HG03575 (cell line): ENCODE results near the gene RAP2C.
"Not testable (repeated sequence)": the region's sequence is repeated elsewhere in the genome, so short reads cannot be mapped to it uniquely, and the experiment has no call there.

Experiments
- ATAC-seq: cut with Tn5 transposase; IDR thresholded peaks from one replicate; pipeline ENCODE4 v1.9.1; 2021; ENCODE audit not compliant: unreplicated experiment, insufficient number of reproducible peaks, low FRiP score; ENCODE audit errors: extremely low read depth

Gene RAP2C

DNA sequence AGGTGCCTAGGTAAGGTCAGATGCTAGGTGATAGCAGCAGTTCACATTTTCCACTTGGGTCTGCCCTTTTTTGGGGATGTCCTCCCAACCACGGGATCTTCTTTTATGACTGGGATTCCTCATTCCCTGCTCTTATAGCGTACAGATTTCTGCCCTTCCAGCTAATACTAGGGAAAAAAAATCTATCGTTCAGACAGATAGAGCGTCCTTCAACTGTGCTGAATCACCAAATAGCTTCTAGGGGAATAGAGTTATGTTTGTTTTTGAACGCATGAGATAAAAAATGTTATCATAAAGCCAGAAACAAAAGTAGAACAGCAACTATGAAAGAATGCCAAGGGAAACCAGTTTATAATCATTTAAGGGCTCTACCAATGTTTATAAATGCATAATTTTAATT is 13.0 kb downstream of the RAP2C start:
- no peak for ATAC-seq

DNA sequence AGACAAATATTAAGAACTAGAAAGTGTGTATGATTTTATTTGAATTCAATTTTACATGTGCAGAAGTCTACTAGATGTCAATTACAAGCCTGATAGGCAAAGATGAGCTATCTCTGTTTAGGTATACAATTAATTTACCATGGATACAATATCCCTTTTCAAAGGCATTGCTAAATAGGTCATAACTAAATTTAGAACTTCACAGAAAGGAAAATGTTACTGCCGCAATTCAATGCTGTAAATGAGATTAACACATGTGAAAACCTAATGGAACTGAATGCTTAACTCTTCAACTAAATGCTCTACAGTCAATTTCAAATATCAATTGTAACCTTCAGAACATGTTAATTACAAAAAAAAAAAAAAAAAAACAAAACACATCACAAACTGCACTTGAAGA is 14.6 kb downstream of the RAP2C start:
- ATAC-seq = no peak

DNA sequence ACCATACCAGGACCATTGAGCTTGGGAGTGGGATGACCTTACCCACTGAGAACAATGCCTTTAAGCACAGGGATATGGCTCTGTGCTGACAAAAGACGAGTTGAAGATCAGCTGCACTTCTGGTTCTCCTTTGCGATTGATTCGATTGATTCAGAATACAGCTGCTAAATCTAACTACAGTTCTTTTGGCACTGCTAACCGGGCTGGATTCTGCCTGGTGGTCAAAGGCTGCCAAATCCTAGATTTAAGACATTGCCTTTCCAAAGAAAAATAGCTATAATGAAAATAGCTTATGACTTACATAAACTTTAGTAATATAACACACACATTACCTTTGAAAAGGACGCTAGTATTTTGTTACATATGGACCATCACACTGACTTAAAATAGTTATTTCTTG is 18.3 kb downstream of the RAP2C start:
- no peak for ATAC-seq

DNA sequence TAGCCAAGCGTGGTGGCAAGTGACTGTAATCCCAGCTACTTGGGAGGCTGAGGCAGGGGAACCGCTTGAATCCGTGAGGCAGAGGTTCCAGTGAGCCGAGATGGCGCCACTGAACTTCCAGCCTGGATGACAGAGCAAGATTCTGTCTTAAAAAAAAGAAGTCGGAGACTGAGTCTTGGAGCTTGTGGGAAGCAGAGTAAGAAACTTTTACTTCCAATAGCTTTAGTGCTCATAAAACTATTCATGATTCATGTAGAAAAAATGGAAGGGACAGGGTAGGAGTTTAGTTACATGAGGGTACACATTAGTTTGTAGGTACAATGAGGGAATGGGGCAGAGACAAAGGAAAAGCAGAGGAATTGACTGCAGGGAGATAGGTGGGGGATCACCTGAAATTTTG is 19.3 kb downstream of the RAP2C start:
- ATAC-seq = no peak

DNA sequence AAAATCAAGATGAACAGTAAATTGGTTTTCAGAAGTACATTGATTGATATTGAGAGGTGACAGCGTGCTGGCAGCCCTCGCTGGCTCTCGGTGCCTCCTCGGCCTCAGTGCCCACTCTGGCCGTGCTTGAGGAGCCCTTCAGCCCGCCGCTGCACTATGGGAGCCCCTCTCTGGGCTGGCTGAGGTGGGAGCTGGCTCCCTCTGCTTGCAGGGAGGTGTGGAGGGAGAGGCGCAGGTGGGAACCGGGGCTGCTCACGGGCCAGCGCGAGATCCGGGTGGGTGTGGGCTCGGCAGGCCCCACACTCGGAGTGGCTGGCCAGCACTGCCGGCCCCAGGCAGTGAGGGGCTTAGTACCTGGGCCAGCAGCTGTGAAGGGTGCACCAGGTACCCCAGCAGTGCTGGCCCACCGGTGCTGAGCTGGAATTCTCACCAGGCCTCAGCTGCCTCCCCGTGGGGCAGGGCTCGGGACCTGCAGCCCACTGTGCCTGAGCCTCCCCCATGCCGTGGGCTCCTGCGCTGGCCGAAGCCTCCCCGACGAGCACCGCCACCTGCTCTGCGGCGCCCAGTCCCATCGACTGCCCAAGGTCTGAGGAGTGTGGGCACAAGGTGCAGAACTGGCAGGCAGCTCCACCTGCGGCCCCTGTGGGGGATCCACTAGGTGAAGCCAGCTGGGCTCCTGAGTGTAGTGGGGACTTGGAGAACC is 25.2 kb downstream of the RAP2C start:
- ATAC-seq = no peak

DNA sequence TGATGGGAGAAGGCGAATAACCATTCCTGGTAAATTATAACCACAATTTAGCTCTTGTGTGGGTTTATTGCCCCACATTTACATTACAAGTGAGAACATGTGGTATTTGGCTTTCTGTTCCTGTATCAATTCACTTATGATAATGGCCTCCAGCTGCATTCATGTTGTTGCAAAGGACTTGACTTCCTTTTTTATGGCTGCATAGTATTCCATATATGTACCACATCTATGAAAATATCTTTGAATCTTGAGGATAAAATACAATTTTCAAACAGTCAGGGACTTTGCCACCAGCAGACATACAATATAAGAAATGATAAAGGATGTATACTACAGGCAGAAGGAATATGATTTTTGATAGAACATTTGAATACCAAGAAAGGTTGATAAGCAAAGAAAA is 27.3 kb downstream of the RAP2C start:
- ATAC-seq = no peak

DNA sequence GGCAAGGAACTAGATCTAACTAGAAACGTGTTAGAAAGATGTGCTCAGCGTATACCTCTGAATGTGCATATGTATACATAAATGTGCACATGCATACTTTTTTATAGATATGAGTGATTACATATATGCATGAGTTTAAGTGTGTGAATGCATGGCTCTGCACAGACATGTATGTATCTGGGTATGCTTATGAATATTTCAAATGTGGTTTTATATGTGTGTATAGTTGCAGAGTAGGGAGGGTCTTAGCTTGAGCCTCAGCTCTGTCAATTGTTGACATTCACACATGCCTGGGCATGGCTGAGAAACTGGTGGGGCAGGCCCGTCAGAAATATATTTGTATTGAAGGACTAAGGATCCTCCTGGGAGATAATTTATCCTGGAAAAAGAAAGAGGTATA is 31.1 kb downstream of the RAP2C start:
- no peak for ATAC-seq

DNA sequence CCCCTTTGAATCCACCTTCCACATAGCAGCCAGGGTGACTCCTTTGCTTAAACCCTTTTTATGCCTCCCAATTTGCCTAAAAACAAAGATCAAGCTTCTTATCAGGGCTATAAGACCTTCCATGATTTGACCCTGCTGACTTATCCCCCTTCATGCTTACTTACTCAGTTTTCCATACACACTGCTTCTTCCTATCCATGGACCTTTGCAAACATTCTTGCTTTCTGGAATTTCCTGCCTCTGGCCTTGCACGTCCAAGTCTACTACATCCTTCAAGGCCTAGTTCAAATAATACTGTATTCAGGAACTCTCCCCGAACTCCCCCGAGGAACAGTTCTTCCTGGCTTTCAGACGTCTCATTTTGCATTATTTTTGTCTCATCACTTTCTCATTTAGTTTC is 31.8 kb downstream of the RAP2C start:
- ATAC-seq = no peak

DNA sequence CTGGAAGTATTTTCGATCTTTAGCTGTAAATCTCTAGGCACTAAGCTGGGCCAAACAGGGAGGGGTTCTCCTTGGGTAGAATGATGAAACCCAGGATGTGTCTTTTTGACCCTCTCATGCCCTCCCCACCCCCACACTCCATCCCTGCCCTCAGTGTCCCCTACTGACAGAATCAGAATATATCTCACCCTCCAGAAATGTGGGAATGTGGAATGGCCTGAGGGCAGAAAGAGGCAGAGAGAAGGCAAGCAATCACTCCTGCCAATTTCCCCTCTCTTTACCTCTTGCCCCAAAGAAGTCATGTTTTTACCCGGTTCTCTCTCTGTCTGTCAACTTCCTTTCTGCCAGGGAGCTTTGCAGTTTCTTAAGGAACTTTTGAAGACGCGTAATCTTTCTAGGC is 34.4 kb downstream of the RAP2C start:
- no peak for ATAC-seq

DNA sequence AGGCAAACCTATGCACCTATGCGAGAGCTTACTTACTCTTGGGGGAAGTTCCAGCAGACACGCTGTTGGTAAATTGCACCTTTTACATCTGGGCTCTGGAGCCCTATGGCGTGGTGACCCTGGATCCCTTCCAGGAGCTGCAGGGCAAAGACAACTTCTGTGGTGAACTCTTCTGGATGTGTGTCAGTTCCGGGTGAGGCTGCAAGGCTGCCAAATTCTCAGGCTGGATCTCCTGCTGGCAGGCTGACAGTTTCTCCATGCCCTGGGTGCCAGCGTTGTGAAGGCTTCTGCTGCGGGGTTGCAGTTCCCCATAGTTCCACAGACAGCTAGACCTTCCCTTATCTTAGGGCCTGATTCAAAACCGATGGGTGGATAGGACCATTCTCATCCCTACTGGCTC is 37.9 kb downstream of the RAP2C start:
- ATAC-seq = no peak

DNA sequence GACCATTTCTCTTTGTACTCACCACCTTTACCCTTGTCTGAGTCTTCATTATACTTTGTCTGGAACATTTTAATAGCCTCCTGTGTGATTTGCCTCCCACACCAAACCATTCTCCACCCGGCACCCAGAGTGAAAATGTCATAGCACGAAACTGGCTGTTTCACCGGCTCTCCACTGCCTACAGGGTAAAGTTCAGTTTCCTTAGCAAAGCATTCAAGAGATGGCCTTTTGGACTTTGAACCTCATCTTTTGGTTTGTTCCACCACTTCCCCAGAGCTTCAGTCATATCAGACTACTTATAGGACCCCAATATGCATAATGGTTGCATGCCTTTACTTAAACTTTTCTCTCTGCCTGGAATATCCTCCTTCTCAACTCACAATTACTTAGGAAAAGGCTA is 38.3 kb downstream of the RAP2C start:
- ATAC-seq = no peak

DNA sequence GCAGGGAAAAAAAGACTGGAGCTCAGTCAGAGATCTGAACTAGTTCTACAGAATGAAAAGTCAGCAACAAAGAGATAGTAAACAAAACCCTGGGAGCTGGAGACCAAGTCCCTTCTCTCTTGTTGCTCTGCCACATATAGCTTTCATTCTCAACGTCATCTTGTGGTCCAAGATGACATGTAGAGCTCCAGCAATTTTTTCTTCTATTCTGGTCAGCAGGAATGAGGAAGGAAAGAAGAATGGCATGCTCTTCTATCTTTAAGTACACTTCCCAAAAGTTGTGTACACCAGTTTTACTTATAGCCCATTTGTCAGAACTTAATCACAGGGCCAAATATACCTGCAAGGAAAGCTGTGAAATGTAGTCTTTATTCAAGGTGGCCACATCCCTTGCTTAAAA is 45.6 kb downstream of the RAP2C start:
- ATAC-seq = no peak

DNA sequence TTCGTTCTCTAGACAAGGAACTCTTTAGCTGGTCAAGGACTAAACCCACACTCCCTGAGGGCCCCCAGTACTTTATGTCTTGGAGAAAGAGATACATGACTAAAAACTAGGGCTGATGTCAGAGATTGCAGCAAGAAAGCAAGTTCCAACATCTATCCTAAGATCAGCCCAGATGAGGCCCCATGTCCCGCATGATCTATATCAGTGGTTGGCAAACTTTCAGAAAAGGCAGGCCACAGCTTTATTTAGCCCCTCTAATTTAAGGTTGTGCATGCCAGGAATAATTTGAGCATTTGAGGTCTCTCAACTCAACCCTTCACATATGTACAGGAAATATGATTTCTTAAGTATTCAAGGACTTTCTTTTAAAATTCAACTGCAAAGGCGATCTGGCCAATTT is 47.4 kb downstream of the RAP2C start:
- no peak for ATAC-seq

DNA sequence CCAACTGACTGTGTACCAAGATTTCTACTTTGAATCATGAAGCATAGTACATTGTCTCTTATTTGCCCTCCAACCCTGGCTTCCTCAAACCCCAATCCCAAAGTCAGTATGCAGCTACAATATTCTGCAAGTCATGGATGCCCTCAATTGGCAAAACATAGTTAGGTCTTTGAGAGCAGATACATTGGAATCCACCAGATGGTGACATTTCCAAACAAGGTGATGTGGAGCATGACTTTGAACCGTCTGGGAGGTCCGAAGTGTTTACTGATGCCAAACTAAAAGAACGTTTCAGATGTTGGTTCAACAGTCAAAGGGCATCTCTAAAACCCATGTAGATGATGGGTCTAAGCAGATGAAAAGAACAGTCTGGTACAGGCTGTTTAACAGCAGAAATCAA is 47.8 kb downstream of the RAP2C start:
- no peak for ATAC-seq

DNA sequence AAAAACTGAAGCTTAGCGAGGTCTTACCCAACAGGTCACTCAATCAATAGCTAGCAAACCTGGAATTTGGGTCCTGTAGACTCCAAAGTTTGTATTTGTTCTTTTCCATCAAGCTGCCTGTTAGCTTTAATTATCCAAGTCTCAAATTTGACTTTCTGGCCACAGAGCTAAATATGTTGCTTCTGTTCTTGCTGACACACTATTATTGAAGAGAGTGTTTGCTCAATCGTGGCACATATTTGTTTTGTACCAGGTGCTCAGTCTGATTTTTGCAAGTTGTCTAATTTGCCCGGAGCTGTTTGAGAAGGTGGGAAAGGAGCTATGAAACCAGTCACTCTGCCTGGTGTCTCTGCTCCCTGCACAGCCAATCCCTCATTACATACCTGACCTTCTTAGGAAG is 49.7 kb downstream of the RAP2C start:
- no peak for ATAC-seq

DNA sequence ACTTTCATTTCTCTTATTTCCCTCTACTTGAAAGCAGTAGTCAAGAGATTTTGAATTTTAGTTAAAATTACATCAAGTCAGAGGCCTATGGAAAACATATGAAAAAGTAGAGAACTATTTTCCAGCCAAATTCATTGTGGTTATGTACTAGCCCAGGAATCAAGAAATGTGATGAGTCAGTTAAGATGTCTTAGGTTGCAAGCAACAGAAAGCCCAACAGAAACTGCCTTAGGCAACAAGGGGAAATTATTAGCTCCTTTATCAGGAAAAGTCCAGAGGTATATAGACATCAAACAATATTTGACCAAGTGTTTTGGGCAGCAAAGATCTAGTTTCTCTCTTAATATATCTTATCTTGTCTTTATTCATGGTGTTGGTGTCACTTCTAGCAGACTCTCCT is 53.6 kb downstream of the RAP2C start:
- no peak for ATAC-seq

DNA sequence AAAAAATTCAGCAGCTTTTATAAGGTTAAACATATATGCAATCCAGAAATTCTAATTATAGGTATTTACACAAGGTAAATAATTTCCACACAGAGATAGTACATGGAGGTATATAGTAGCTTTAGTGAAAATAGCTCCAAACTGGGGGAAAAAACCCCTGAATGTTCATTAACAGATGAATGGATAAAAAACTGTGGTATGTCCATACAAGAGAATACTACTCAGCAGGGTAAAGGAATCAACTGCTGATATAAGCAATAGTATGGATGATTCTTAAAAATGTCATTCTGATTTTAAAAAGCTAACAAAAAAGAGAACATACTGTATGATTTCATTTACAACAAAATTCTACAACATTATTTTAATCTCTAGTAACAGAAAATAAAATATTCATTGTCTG is 54.2 kb downstream of the RAP2C start:
- no peak for ATAC-seq

DNA sequence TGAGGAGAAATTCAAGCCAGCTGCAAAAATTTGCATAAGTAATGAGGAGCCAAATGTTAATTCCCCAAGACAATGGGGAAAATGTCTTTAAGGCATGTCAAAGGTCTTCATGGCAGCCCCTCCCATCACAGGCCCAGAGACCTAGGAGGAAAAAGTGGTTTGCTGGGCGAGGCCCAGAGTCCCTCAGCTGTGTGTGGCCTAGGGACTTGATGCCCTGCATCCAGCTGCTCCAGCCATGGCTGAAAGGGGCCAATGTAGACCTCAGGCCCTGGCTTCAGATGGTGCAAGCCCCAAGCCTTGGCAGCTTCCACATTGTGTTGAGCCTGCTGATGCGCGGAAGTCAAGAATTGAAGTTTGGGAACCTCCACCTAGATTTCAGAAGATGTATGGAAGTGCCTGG is 56.2 kb downstream of the RAP2C start:
- ATAC-seq = not testable (repeated sequence)

DNA sequence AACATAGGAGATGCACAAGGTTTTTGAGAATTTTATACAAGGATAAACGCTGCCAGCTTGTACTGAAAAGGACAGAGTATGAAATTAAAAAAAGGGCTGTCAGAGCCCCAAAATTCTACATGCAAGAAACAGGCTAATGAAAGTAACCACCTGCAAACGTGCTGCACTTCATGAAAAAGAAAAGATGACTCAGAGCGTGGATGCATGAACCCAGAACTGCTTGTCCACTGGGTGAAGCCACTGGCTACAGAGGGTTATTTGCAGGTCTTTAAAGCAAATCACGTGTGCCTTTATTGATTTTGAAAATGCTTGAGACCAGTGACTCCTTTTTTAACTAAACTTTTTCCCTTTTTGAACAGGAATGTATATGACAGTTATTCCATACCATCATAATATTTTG is 66.1 kb downstream of the RAP2C start:
- no peak for ATAC-seq
